Activated B cell treated with CpG ODN at 0.5 μM for 24 hours (primary cell): ENCODE data around the gene SMAD6. TPM values are rescaled to one million over a fixed set of nuclear protein-coding genes. Genes with fewer than 3 reads are reported as not detected.

Experiments used
- ATAC-seq: fragments of 200-7000 bp; cut with Tn5 transposase; one replicate; pipeline ENCODE4 v1.10.0; 2021; ENCODE audit warnings: low read depth, mild to moderate bottlenecking, moderate library complexity
- CTCF ChIA-PET: fragments of 350-600 bp; sonication (Branson Sonifier 250); formaldehyde crosslinking; loops from one replicate; lab custom pipeline; 2021; ENCODE audit warnings: antibody characterized with exemption; lab: Charles Lee
- POLR2A ChIA-PET: fragments of 350-600 bp; sonication (Branson Sonifier 250); formaldehyde crosslinking; loops from one replicate; lab custom pipeline; 2021; ENCODE audit warnings: antibody characterized with exemption; lab: Charles Lee
- DNase-seq: peaks from one replicate; pipeline ENCODE4 v3.0.0; 2022
- H3K27ac Mint-ChIP-seq: one replicate; pipeline ENCODE4 v1.8.0; 2020; ENCODE audit warnings: mixed read lengths
- H3K27me3 Mint-ChIP-seq: one replicate; pipeline ENCODE4 v1.8.0; 2021; ENCODE audit warnings: mixed read lengths
- H3K36me3 Mint-ChIP-seq: one replicate; pipeline ENCODE4 v1.8.0; 2021; ENCODE audit warnings: low read depth, mixed read lengths
- H3K4me1 Mint-ChIP-seq: one replicate; pipeline ENCODE4 v1.8.0; 2021; ENCODE audit warnings: mixed read lengths
- H3K4me3 Mint-ChIP-seq: one replicate; pipeline ENCODE4 v1.8.0; 2020; ENCODE audit warnings: mild to moderate bottlenecking, mixed read lengths
- H3K9me3 Mint-ChIP-seq: one replicate; pipeline ENCODE4 v1.8.0; 2020; ENCODE audit warnings: mixed read lengths
- intact Hi-C: fragments of 100-400 bp; cut with micrococcal nuclease; formaldehyde crosslinking; loops from one replicate; pipeline ENCODE4 v1.15.1; 2024
- total RNA-seq: library from RNA; stranded (reverse); gene quantifications from 2 replicates; pipeline ENCODE4 v1.2.3, GENCODE V29; 2022
- TF ChIP-seq, protein P1 (sequence below): fragments of 200-600 bp; IDR thresholded peaks from one replicate; pipeline ENCODE4 v1.8.0; 2022; ENCODE audit warnings: antibody characterized with exemption, mild to moderate bottlenecking

Gene SMAD6
- total RNA-seq, 1 donor from 2014 or later, result 0.04 TPM

DNA sequence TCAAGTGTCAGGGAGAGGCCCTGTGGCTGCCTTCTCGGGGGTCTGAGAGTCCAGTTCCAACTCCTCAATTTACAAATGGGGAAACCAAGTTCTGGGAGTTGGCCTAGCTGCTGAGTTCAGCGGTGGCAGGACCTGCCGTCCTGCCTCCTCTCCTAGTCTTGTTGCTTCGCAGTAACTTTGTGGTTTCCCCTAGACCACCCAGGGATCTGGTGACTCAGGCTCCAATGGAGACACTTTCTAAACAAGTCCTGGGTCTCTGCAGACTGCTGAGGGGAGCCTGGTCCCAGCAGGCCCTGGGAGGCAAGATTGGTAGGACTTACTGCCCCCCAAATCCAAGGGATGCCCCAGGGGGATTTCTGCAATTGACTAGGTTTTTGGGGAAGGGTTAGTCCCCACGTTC is 83.6 kb downstream of the SMAD6 start:
- ATAC-seq (no peak), DNase-seq (no peak)
- Mint-ChIP-seq H3K27me3 (no peaks in the 10 kb centered on the region), H3K27ac (no peak overlapping the region), H3K4me1 (no peaks in the 10 kb centered on the region), H3K36me3 (no peaks in the 10 kb centered on the region), H3K4me3 (no peak overlapping the region), H3K9me3 (no peaks in the 10 kb centered on the region)
- CTCF ChIA-PET, result no interaction called here
- POLR2A ChIA-PET, result interaction anchor here (0.5 kb wide), 1 partner anchor 1055 kb away, joined by 8 read pairs; no protein-coding TSS in a partner anchor
- intact Hi-C loops, result no loop called here
- TF ChIP-seq, protein P1, sequence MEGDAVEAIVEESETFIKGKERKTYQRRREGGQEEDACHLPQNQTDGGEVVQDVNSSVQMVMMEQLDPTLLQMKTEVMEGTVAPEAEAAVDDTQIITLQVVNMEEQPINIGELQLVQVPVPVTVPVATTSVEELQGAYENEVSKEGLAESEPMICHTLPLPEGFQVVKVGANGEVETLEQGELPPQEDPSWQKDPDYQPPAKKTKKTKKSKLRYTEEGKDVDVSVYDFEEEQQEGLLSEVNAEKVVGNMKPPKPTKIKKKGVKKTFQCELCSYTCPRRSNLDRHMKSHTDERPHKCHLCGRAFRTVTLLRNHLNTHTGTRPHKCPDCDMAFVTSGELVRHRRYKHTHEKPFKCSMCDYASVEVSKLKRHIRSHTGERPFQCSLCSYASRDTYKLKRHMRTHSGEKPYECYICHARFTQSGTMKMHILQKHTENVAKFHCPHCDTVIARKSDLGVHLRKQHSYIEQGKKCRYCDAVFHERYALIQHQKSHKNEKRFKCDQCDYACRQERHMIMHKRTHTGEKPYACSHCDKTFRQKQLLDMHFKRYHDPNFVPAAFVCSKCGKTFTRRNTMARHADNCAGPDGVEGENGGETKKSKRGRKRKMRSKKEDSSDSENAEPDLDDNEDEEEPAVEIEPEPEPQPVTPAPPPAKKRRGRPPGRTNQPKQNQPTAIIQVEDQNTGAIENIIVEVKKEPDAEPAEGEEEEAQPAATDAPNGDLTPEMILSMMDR, result no peak

DNA sequence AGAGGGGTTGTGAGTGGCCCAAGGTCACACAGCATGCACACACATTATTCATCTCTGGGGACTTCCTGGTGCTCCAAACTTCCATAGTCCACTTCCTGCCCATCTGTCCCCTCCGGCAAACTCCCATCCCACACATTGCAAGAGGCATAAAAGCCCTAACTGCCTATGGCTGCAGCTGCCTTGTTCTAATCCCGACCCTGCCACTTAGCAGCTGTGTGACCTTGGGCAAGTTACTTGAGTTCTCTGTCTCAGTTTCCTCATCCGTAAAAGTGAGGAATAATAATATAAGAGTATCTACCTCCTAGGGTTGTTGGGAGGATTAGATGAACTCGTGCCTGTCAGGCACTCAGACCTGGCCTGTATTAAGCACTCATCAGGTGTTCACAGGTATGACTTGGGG is 84.2 kb downstream of the SMAD6 start:
- intact Hi-C loops, result no loop called here
- H3K36me3 Mint-ChIP-seq, result no peaks in the 10 kb centered on the region
- POLR2A ChIA-PET, result interaction anchor here (0.5 kb wide), 1 partner anchor 1054 kb away, joined by 8 read pairs; no protein-coding TSS in a partner anchor
- CTCF ChIA-PET, result no interaction called here
- no peak overlapping the region for H3K27ac Mint-ChIP-seq
- DNase-seq (no peak), ATAC-seq (no peak)
- no peak overlapping the region for H3K4me3 Mint-ChIP-seq
- TF ChIP-seq, protein P1, result no peak
- H3K27me3 Mint-ChIP-seq, result no peaks in the 10 kb centered on the region
- no peaks in the 10 kb centered on the region for H3K4me1 Mint-ChIP-seq
- H3K9me3 Mint-ChIP-seq, result no peaks in the 10 kb centered on the region

DNA sequence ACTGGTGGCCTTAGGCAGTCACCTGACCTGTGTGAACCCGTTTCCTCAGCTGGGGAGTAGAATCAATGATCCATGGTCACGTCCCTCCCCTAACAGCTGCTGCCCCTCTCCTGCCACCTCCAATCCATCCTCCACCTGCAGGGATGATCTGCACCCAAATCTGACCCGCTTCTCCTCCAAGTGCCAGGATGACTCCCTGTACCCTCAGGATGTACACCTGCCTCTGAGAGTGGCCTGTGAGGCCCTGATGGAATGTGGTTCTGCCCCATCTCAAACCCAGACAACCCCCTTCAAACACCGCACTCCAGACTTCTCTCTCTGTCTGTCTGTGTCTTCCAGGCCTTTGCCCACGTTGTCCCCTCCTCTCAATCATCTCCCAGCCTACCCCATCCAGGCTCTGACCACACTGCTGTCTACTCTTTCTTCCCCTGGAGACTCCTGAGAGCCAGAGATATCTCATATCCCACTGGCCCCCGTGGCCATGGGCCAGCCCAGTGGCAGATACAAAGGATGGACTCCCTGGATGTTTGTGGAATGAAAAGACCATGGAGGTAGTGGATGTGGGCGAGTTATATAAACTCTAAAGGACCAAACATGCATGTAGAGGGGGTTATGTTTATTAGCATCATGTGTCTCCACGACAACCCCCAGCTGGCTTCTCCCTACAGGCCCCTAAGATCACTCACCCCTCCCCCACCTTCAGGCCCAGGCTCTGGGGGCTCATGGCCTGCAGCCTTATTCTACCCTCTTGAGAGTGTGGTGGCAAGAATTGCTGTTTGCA is 84.9 kb downstream of the SMAD6 start:
- no peak overlapping the region for H3K4me3 Mint-ChIP-seq
- H3K36me3 Mint-ChIP-seq, result no peaks in the 10 kb centered on the region
- H3K4me1 Mint-ChIP-seq, result no peaks in the 10 kb centered on the region
- no peaks in the 10 kb centered on the region for H3K9me3 Mint-ChIP-seq
- no peak overlapping the region for H3K27ac Mint-ChIP-seq
- TF ChIP-seq, protein P1, result no peak
- POLR2A ChIA-PET, result no interaction called here
- CTCF ChIA-PET, result no interaction called here
- H3K27me3 Mint-ChIP-seq, result no peaks in the 10 kb centered on the region
- DNase-seq, result no peak
- intact Hi-C loops, result no loop called here
- no peak for ATAC-seq

DNA sequence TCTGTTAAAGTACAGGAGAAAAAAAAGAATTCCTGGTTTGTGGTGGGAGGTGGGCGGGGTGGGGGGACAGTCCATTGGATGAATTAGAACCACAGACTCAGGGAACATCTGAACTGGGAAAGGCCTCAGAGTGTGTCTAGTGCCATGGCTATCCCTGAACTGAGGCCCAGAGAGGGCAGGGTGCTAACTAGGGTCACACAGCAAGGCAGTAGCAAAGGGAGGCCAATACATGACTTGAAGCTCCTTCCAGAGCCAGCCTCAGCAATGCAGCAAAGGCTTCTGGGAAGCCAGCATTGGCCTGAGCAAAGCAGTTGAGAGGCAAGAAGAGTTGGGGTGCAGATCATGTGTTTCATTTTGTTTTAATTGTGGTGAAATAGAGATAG is 85.4 kb downstream of the SMAD6 start:
- DNase-seq (no peak), ATAC-seq (no peak)
- Mint-ChIP-seq H3K4me3 (no peak overlapping the region), H3K4me1 (no peaks in the 10 kb centered on the region), H3K27ac (no peak overlapping the region), H3K9me3 (no peaks in the 10 kb centered on the region), H3K36me3 (no peaks in the 10 kb centered on the region), H3K27me3 (no peaks in the 10 kb centered on the region)
- TF ChIP-seq, protein P1, result no peak
- ChIA-PET POLR2A (no interaction called here), CTCF (no interaction called here)
- intact Hi-C loops, result no loop called here

DNA sequence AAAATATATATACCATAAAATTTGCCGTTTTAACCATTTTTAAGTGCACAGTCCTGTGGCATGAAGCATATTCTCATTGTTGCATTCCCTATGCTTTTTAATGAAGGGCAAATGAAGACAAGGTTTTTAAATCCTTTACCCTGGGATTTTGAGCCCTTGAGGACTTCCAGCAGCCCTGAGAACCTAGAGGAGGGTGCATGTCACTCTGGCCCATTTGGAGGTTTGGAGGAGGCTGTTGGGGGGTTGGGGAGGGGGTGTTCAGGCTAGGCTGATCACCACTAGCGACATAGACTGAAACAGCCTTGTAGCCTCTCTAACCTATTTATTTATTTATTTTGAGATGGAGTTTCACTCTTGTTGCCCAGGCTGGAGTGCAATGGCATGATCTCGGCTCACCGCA is 86.0 kb downstream of the SMAD6 start:
- Mint-ChIP-seq H3K4me1 (no peaks in the 10 kb centered on the region), H3K4me3 (no peak overlapping the region), H3K27me3 (no peaks in the 10 kb centered on the region), H3K36me3 (no peaks in the 10 kb centered on the region), H3K27ac (no peak overlapping the region), H3K9me3 (no peaks in the 10 kb centered on the region)
- CTCF ChIA-PET, result interaction anchor here (2.7 kb wide), 1 partner anchor 63 kb away, joined by 15 read pairs; no protein-coding TSS in a partner anchor
- ATAC-seq (no peak), DNase-seq (no peak)
- TF ChIP-seq, protein P1, result no peak
- intact Hi-C loops, result loop anchor here (2.0 kb wide), 1 partner anchor 63 kb away; no protein-coding TSS in a partner anchor
- POLR2A ChIA-PET, result no interaction called here
